Dendritic cell treated with granulocyte-macrophage colony-stimulating factor and Interleukin-4, amounts not matched to agents 40 ng/mL and 50 ng/mL, for 4 days (primary cell): ENCODE measurements around the gene INHA.

Experiments
- H3K27ac Mint-ChIP-seq: one replicate; pipeline ENCODE4 v1.8.0; 2022; ENCODE audit warnings: mild to moderate bottlenecking, mixed read lengths
- H3K27me3 Mint-ChIP-seq: one replicate; pipeline ENCODE4 v1.8.0; 2022; ENCODE audit warnings: mild to moderate bottlenecking, mixed read lengths
- H3K36me3 Mint-ChIP-seq: one replicate; pipeline ENCODE4 v1.8.0; 2022; ENCODE audit warnings: low read depth, mixed read lengths
- H3K4me1 Mint-ChIP-seq: one replicate; pipeline ENCODE4 v1.8.0; 2022; ENCODE audit warnings: low read depth, mixed read lengths
- H3K4me3 Mint-ChIP-seq: one replicate; pipeline ENCODE4 v1.8.0; 2022; ENCODE audit warnings: mild to moderate bottlenecking, moderate library complexity, mixed read lengths
- H3K9me3 Mint-ChIP-seq: one replicate; pipeline ENCODE4 v1.8.0; 2022; ENCODE audit warnings: mixed read lengths
- intact Hi-C: fragments of 100-400 bp; cut with micrococcal nuclease; formaldehyde crosslinking; loops from one replicate; pipeline ENCODE4 v1.15.0; 2022

INHA gene

DNA sequence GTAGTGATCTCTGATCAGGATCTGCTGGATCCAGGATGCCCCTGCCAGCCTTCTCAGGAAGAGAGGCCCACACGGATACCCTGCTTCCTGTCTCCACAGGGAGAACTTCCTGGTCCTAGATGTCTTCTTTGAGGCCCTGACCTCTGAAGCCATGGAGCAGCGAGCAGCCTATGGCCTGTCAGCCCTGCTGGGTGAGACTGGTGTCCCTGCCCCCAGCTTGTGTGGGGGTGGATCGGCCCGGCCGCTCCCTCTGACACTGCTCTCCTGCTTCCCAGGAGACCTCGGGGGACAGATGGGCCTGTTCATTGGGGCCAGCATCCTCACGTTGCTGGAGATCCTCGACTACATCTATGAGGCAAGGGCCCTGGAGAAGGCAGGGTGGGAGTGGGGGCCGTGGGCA is 35.1 kb upstream of the INHA start:
- no peaks in the 10 kb centered on the region for H3K36me3 Mint-ChIP-seq
- H3K4me1 Mint-ChIP-seq: no peaks in the 10 kb centered on the region
- H3K27me3 Mint-ChIP-seq: peaks cover 52% of the 10 kb centered on the region
- H3K9me3 Mint-ChIP-seq: no peaks in the 10 kb centered on the region
- intact Hi-C loops: no loop called here
- H3K27ac Mint-ChIP-seq: no peak overlapping the region
- H3K4me3 Mint-ChIP-seq: no peak overlapping the region

DNA sequence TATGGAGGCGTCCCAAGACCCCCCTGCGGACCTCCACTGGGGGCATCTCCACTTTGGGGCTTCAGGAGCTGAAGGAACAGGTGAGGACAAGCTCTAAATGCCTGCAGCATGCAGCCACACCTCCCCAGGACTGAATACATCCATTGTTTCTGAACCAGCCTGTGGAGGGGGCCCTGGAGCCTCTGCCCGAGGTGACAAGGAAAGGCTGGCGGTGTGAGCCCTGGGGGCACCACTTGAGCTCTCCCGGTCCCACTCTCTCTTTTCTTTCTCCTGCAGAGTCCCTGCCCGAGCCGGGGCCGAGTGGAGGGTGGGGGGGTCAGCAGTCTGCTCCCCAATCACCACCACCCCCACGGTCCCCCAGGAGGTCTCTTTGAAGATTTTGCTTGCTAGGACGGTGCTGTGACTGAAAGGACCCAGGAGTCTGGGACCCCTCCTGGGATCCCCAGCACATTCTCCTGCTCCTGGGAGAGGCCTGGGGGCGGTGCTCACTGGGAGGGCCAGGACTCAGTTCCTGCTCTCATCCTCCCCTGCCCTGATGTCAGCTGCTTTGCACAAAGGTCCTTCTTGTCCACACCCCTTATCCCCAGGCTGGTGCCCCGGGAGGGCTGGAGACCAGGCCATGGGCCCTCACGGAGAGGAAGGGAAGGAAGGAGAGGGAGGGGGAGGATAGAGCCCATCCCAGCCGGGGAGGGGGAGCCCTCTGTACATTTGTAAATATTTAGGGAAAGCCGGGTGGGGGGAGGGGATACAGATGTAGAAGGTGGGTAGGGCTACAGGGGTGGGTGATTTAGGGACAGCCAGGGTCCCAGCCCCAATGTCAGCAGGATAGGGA is 34.2 kb upstream of the INHA start:
- no peak overlapping the region for H3K4me3 Mint-ChIP-seq
- intact Hi-C loops: no loop called here

DNA sequence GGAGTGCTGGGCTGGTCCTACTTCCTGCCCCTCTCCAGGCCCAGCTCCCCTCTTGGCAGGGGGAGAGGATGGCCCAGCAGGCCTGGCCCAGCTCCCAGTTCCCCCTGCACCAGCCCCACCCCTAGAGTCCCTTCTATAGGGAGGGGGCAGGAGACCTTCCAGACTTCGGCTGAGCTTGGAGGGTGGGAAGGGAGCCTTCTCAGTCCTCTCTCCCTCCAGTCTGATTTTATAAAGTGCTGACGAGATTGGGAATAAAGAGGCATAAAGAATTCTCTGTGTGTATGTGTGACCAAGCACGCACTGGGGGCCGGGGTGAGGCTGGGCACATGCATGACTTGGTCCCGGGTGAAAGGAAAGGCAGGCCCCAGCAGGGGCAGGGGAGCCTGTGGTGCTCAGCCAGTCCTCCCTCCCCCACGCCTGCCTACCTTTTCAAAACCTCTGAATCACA is 33.6 kb upstream of the INHA start:
- Mint-ChIP-seq H3K4me1 (no peaks in the 10 kb centered on the region), H3K4me3 (no peak overlapping the region), H3K36me3 (no peaks in the 10 kb centered on the region), H3K27ac (no peak overlapping the region), H3K9me3 (no peaks in the 10 kb centered on the region), H3K27me3 (peaks cover 54% of the 10 kb centered on the region)
- intact Hi-C loops: no loop called here

More for the DNA sequence above, 34.2 kb upstream of the INHA start:
- H3K27ac Mint-ChIP-seq: no peak overlapping the region
- H3K9me3 Mint-ChIP-seq: no peaks in the 10 kb centered on the region
- peaks cover 56% of the 10 kb centered on the region for H3K27me3 Mint-ChIP-seq
- no peaks in the 10 kb centered on the region for H3K36me3 Mint-ChIP-seq
- H3K4me1 Mint-ChIP-seq: no peaks in the 10 kb centered on the region

DNA sequence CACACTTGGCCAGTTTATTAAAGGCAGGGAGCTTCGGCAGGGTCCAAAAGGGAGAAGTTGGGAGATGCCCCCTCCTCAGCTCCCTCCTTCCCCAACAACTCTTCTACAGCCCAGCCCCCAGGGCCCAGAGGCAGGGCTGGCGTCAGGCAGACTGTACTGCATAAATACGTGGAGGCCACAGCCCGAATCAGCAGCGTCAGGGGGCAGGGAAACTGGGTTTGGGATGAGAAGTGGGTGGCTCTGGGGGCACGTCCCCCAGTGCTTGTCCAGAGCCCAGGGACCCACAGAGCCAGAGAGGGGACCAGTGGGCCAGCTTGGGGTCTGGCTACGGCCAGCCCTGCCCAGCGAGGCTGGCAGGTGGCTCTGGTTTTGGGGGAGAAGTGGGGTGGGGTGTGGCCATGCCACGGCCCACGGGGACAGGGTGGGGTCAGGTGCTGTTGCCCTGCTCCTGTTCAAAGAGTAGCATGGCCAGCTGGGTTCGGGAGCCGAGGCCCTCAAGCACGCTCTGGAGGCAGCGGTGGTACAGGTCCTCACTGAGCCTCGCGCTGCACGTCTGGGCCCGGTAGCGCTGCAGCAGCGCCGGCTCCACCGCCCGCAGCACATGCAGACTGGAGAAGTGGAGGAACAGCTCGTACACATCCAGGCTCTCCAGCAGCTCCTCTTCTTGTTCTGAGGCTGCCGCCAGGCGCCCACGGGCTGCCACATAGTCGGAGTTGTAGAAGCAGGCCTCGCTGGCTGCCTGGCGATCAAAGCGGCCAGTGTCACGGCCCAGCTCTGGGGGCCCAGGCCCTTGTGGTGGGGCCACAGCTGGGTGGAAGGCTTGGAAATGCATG is 32.9 kb upstream of the INHA start:
- peaks cover 57% of the 10 kb centered on the region for H3K27me3 Mint-ChIP-seq
- no peak overlapping the region for H3K27ac Mint-ChIP-seq
- no peak overlapping the region for H3K4me3 Mint-ChIP-seq
- no peaks in the 10 kb centered on the region for H3K9me3 Mint-ChIP-seq
- no peaks in the 10 kb centered on the region for H3K36me3 Mint-ChIP-seq
- intact Hi-C loops: no loop called here
- H3K4me1 Mint-ChIP-seq: peaks cover 1% of the 10 kb centered on the region

DNA sequence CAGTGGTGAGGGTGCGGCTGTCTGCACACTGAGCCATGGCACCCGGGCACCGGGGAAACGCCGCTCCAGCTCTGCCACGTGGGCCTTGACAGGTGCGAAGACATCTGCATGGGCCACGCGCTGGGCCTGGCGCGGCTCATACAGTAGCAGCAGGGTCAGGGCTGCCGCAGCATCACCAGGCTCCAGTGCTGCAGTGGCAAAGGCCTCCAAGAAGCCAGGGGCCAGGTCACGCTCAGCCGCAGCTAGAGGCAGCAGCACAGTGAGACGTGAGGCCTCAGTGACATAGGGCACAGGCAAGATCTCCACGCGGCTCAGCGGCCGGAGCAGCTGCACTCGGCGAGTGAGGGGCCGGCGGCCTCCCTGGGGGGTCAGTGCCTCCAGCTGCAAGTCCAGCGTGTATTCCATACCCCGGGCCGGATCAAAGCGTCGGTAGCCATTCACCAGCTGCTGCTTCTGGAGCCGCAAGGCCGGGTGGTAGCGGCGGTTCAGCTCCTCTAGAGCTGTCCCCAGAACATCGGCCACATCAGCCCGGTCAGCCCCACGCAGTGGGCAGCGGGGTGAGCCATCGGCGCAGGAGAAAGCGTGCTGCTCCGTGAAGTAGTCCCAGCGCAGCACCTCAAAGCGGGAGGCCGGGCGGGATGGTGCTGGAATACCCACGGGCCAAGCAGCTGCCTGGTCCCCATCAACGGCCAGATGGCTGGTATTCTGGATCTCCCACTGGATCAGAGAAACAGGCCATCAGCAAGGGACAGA is 32.0 kb upstream of the INHA start:
- H3K27ac Mint-ChIP-seq: no peak overlapping the region
- peaks cover 9% of the 10 kb centered on the region for H3K4me1 Mint-ChIP-seq
- peaks cover 64% of the 10 kb centered on the region for H3K27me3 Mint-ChIP-seq
- H3K4me3 Mint-ChIP-seq: no peak overlapping the region
- H3K36me3 Mint-ChIP-seq: no peaks in the 10 kb centered on the region
- no peaks in the 10 kb centered on the region for H3K9me3 Mint-ChIP-seq
- intact Hi-C loops: no loop called here

DNA sequence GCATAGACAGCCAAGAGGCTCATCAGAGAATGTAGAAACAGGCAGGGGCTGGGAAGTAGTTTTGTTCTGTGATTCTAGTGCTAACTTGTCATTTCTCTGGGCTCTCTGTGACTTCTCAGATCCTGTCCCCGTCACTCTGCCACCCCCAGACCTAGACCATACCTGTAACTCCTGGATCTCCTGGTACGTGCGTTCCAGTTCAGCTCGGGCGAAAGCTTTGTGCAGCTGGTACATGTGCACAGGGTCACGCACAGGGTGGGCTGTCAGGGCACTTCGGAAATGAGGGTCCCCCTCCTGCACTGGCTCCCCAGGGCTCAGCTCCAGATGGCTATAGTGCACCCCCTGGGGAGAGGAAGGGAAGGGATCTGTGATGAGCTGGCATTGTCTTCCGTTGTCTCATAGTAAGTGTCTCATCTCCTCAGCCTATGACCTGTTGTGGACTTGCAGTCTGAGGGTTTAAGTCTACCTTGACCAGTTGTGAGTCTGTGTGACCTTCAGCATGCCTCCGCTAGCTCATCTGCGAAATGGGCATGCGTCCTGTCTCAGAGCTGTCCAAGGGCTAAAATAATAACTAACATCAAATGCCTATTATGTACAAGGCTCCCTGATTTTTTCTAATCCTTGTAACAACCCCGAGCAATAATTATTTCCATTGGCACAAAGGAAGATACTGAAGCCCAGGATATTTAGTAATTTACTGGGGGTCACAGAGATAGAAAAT is 31.2 kb upstream of the INHA start:
- peaks cover 9% of the 10 kb centered on the region for H3K4me1 Mint-ChIP-seq
- no peaks in the 10 kb centered on the region for H3K36me3 Mint-ChIP-seq
- no peak overlapping the region for H3K4me3 Mint-ChIP-seq
- H3K27ac Mint-ChIP-seq: no peak overlapping the region
- no peaks in the 10 kb centered on the region for H3K9me3 Mint-ChIP-seq
- peaks cover 72% of the 10 kb centered on the region for H3K27me3 Mint-ChIP-seq
- intact Hi-C loops: loop anchor here (1.0 kb wide), 2 partner anchors 101 to 148 kb away; no protein-coding TSS in a partner anchor

DNA sequence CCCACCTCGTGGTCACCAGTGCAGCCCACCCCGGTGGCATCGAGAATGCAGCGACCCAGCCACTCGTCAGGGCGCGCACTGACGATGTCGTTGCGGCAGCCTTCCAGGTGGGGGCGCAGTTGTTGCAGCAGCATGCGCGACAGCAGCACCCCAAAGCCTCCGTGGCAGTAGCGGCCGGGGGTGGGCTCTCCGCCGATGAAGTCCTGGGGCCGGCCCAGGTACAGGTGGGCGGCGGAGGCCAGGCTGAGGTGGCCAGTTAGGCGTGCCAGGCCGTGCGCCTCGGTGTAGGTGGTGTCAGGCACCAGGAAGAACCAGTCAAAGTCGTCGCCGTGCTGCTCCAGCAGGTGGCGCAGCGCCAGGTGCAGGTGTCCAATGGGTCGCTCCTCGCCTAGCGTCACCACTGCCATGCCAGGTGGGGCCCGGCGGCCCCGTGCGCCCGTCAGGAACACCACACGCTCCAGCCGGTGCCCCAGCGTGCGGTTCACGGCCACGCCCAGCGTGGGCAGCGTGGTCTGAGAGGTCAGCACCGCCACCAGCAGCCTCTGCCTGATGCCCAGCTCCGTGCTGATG is 30.4 kb upstream of the INHA start:
- intact Hi-C loops: loop anchor here (1.0 kb wide), 2 partner anchors 101 to 148 kb away; no protein-coding TSS in a partner anchor
- peak overlapping the region; percentile 54 for H3K4me3 Mint-ChIP-seq
- H3K27ac Mint-ChIP-seq: no peak overlapping the region
- peaks cover 9% of the 10 kb centered on the region for H3K4me1 Mint-ChIP-seq
- peaks cover 74% of the 10 kb centered on the region for H3K27me3 Mint-ChIP-seq
- H3K36me3 Mint-ChIP-seq: no peaks in the 10 kb centered on the region
- no peaks in the 10 kb centered on the region for H3K9me3 Mint-ChIP-seq

DNA sequence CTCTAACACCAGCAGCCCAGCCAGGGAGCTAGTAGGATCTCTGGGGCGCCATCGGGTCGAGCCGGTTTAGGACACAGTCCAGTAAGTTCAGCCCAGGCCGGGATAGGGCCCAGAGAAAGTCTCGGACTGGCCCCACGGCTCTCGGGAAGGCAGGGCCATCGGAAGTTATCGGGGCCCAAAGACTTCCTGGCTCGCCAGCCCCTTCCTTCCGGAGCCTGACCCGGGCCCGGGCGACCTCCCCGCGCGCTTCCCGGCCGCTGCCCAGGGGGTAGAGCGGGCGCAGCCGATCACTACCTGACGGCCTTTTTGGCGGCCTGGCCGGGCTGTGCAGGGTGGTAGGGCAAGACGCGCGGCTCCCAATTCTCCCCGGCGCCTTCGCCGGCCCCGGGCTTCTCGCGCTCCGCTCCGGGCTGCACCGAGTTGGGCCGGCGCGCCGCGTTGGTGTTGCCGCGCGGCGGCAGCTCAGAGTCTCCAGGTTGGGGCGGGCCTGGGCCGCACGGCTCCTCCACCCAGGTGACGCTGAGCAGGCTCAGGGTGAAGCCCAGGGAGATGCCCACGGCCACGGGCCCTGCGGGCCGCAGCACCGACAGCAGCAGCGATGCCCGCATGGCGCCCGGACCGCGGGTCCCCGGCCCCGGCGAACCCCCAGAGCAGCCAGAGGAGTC is 29.0 kb upstream of the INHA start:
- Mint-ChIP-seq H3K9me3 (no peaks in the 10 kb centered on the region), H3K27me3 (peaks cover 76% of the 10 kb centered on the region), H3K4me3 (peak overlapping the region; percentile 48), H3K36me3 (no peaks in the 10 kb centered on the region), H3K27ac (peak overlapping the region; percentile 39), H3K4me1 (peaks cover 9% of the 10 kb centered on the region)
- intact Hi-C loops: no loop called here

DNA sequence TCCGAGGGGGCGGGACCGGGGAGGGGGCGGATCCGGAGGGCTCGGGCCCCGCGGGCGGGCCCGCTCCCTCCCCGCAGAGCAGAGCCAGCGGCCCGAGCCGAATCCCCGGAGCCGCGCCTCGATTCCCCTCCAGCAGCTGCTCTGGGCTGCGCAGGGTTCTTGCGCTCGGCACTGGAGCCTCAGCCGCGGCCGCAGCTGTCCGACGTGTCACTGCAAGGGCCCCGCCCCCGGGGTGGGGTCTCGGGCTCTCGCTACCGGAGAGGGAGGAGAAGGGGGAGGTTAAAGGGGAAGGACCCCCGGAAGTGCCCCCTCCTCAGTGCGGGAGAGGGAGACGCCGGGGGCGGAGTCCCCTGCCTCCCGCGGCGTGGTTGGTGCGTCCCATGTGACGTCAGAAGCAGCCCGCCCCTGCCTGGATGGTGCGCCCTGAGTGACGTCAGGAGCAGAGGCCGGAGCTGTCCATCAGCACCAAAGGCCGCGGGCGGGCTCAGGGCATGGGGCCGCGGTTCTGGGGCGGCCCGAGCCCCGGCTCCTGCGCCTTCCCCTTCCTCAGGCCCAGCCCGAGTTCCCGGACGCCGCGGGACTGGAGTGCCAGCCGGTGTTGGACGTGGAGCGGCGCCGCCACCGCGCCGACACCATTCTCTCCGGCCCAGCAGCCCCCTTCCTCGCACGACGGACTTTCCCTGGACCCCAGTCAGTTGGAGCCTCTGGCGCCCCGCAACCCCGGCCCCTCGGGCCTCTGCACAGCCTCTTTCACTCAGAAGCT is 28.3 kb upstream of the INHA start, which contains the start of the genes CHPF and TMEM198:
Gene CHPF, minus strand, starts transcription at position 214 of the 763 bp plus-strand sequence. CDS start 271 bp downstream, outside the sequence.
Gene TMEM198, plus strand, starts transcription at position 433 of the 763 bp plus-strand sequence. CDS start 700 bp downstream, outside the sequence.
- H3K27me3 Mint-ChIP-seq: peaks cover 79% of the 10 kb centered on the region
- H3K9me3 Mint-ChIP-seq: no peaks in the 10 kb centered on the region
- H3K36me3 Mint-ChIP-seq: no peaks in the 10 kb centered on the region
- peaks cover 9% of the 10 kb centered on the region for H3K4me1 Mint-ChIP-seq
- H3K27ac Mint-ChIP-seq: peak within 1 kb of the TSS; percentile 39
- H3K4me3 Mint-ChIP-seq: peak within 1 kb of the TSS; percentile 76
- intact Hi-C loops: loop anchor here (2.0 kb wide), 1 partner anchor 53 kb away; the partner anchor contains the start of gene STK11IP

DNA sequence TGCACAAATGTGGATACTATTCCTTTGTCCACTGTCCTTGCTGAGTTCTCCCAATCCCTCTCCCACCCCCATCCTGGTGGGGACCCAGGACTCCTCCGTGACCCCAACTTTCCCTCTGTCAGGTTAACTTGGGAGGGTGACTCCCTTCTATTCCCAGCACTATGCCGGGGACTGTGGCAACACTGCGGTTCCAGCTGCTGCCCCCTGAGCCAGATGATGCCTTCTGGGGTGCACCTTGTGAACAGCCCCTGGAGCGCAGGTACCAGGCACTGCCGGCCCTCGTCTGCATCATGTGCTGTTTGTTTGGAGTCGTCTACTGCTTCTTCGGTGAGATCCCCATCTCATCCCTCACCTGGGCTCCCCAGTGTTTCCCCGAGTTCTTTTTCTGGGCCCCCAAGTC is 27.5 kb upstream of the INHA start:
- H3K9me3 Mint-ChIP-seq: no peaks in the 10 kb centered on the region
- peaks cover 9% of the 10 kb centered on the region for H3K4me1 Mint-ChIP-seq
- H3K27me3 Mint-ChIP-seq: peaks cover 79% of the 10 kb centered on the region
- intact Hi-C loops: loop anchor here (2.0 kb wide), 1 partner anchor 52 kb away; the partner anchor contains the start of gene STK11IP
- no peaks in the 10 kb centered on the region for H3K36me3 Mint-ChIP-seq
- H3K27ac Mint-ChIP-seq: no peak overlapping the region
- peak overlapping the region; percentile 76 for H3K4me3 Mint-ChIP-seq

DNA sequence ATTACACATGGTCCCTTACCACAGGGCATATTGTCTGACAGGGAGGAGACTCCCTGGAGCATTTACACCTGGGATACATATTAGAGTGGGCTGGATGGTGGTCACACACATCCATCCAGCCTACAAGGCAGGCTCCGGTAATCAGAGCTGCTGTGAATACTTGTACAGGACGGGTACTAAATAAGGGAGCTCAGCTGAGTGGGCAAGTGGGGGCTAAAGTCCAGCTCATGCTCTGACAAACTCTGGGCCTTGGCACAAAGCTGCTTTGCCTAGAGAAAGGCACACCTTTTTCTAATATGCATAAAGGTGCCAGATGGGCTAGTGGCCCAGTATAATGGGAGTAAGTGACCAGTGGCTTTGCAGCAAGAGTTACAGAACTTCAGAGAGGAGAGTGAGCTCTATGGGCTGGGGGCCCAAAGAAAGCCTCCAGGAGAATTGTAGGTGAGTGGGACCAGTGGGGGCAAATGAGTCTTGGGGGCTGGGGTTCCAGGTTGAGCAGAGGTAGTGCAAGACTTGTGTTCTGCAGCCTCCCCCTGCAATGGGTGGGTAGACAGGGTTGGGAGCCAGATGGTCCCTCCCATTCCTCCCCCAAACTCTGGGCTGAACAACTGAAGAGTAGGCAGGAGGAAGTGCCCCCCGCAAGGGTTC is 26.7 kb upstream of the INHA start:
- no peaks in the 10 kb centered on the region for H3K9me3 Mint-ChIP-seq
- intact Hi-C loops: loop anchor here (2.0 kb wide), 1 partner anchor 51 kb away; the partner anchor contains the start of gene STK11IP

More for the DNA sequence above, 26.7 kb upstream of the INHA start:
- peaks cover 86% of the 10 kb centered on the region for H3K27me3 Mint-ChIP-seq
- H3K36me3 Mint-ChIP-seq: no peaks in the 10 kb centered on the region
- no peak overlapping the region for H3K4me3 Mint-ChIP-seq
- no peak overlapping the region for H3K27ac Mint-ChIP-seq
- H3K4me1 Mint-ChIP-seq: peaks cover 9% of the 10 kb centered on the region
